Mammary epithelial cell (primary cell): ENCODE data around the gene IQGAP2.

Experiments
- EZH2 ChIP-seq: IDR thresholded peaks from 2 replicates; pipeline ENCODE4 v1.6.1; 2012; ENCODE audit warnings: low read length, inconsistent platforms, borderline replicate concordance
- TF ChIP-seq, protein P1 (sequence below), 2 donors: IDR thresholded peaks in 1 of 2; conservative IDR thresholded peaks in 1 of 2; 2 replicates each; pipeline ENCODE4 v1.5.1; 2011 to 2012; ENCODE audit warnings: inconsistent platforms in 2 of 2, low read length in 2 of 2, mild to moderate bottlenecking in 2 of 2, control low read depth in 1 of 2, low read depth in 1 of 2; ENCODE audit not compliant: insufficient read depth in 1 of 2; ENCODE audit errors: extremely low read depth in 1 of 2

DNA sequence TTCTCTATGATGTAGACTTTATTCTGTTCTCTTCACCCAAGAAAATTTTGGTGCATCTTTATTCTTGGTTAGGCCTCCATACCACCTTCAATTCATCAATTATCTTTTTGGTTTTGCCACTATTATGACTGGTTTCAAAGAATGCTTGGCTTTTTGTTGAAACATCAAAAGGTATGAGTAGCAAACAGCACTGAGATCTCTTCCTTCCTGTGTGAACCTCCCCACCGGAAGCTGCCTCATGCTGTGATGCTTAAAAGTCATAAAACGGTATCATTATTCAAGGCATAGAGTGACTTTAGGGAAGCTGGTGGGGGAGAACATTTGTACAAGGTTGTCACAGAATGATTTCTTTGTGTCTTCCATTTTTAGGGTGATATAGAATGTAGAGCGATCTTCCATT is 70.6 kb downstream of the IQGAP2 start:
- TF ChIP-seq, protein P1, sequence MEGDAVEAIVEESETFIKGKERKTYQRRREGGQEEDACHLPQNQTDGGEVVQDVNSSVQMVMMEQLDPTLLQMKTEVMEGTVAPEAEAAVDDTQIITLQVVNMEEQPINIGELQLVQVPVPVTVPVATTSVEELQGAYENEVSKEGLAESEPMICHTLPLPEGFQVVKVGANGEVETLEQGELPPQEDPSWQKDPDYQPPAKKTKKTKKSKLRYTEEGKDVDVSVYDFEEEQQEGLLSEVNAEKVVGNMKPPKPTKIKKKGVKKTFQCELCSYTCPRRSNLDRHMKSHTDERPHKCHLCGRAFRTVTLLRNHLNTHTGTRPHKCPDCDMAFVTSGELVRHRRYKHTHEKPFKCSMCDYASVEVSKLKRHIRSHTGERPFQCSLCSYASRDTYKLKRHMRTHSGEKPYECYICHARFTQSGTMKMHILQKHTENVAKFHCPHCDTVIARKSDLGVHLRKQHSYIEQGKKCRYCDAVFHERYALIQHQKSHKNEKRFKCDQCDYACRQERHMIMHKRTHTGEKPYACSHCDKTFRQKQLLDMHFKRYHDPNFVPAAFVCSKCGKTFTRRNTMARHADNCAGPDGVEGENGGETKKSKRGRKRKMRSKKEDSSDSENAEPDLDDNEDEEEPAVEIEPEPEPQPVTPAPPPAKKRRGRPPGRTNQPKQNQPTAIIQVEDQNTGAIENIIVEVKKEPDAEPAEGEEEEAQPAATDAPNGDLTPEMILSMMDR (conservative IDR thresholded peaks at IDR 0.05 in 1 of 2, IDR thresholded peaks at IDR 0.05 in 1 of 2; ENCODE audit: extremely low read depth in 1 of 2, insufficient read depth in 1 of 2, low read depth in 1 of 2, low read length in 2 of 2), result no peak
- no peak for TF ChIP-seq EZH2
